ENCODE data around the gene RAPGEF5. TPM values are rescaled to one million over a fixed set of nuclear protein-coding genes. Genes with fewer than 3 reads are reported as not detected.

Gene RAPGEF5
- total and polyA plus RNA-seq, 10 donors: 10.2 to 335 (median 184) TPM

- TF ChIP-seq CTCF (IDR thresholded peaks at IDR 0.05 in 8 of 11, conservative IDR thresholded peaks at IDR 0.05 in 3 of 11): peak in 1 of 11 experiments; percentile 7
- TF ChIP-seq POLR2AphosphoS5 (IDR thresholded peaks at IDR 0.05): no peak
- Histone ChIP-seq H3K27ac (peak overlapping the region in 1 of 8 donors; percentile 3), H3K4me3 (no peak overlapping the region), H3K4me1 (no peaks in the 10 kb centered on the region), H3K36me3 (no peaks in the 10 kb centered on the region), H3K27me3 (replicated peaks in 1 of 7) (no peaks in the 10 kb centered on the region), H3K9me3 (no peaks in the 10 kb centered on the region)
- intact Hi-C loops (cut with DNase I; ENCODE audit: low total_unique reads): no loop called here
- DNase-seq: no peak
Measured at GRCh38 chr7:22296916-22297315, 60.0 kb downstream of the RAPGEF5 start.

- H3K27ac ChIP-seq: peak overlapping the region in 2 of 8 donors; percentile 3 to 20
- no peak for DNase-seq
- H3K4me3 ChIP-seq: no peak overlapping the region
- H3K9me3 ChIP-seq: no peaks in the 10 kb centered on the region
- intact Hi-C loops (cut with DNase I; ENCODE audit: low total_unique reads): no loop called here
- TF ChIP-seq POLR2A (IDR thresholded peaks at IDR 0.05) (no peak), POLR2AphosphoS5 (IDR thresholded peaks at IDR 0.05) (no peak), CTCF (IDR thresholded peaks at IDR 0.05 in 8 of 11, conservative IDR thresholded peaks at IDR 0.05 in 3 of 11) (no peak)
- H3K36me3 ChIP-seq: no peaks in the 10 kb centered on the region
- 61 to 82% (median 63%) methylated on average over 1 of the region's 1 CpG for WGBS, 5 donors
- no peaks in the 10 kb centered on the region for H3K4me1 ChIP-seq
- H3K27me3 ChIP-seq (replicated peaks in 1 of 7): no peaks in the 10 kb centered on the region
Measured at GRCh38 chr7:22296265-22296566, 60.7 kb downstream of the RAPGEF5 start.

GRCh38 chr7:22295402-22296264 lies 61.3 kb downstream of the RAPGEF5 start:
- intact Hi-C loops (cut with DNase I; ENCODE audit: low total_unique reads): no loop called here
- peaks cover 0 to 4% (median 0%) of the 10 kb centered on the region in 6 donors for H3K36me3 ChIP-seq
- no peaks in the 10 kb centered on the region for H3K27me3 ChIP-seq (replicated peaks in 1 of 7)
- WGBS, 5 donors: 64 to 85% (median 70%) methylated on average over 4 of the region's 4 CpGs
- DNase-seq: no peak
- H3K4me3 ChIP-seq: no peak overlapping the region
- no peaks in the 10 kb centered on the region for H3K4me1 ChIP-seq
- H3K27ac ChIP-seq: peak overlapping the region in 3 of 8 donors; percentile 3 to 20 (median 4)
- H3K9me3 ChIP-seq: no peaks in the 10 kb centered on the region
- TF ChIP-seq POLR2A (IDR thresholded peaks at IDR 0.05) (no peak), POLR2AphosphoS5 (IDR thresholded peaks at IDR 0.05) (no peak), CTCF (IDR thresholded peaks at IDR 0.05 in 8 of 11, conservative IDR thresholded peaks at IDR 0.05 in 3 of 11) (no peak)

- H3K36me3 ChIP-seq: peaks cover 0 to 15% (median 0%) of the 10 kb centered on the region in 6 donors
- no peak overlapping the region for H3K4me3 ChIP-seq
- H3K4me1 ChIP-seq: no peaks in the 10 kb centered on the region
- intact Hi-C loops (cut with DNase I; ENCODE audit: low total_unique reads): no loop called here
- no peaks in the 10 kb centered on the region for H3K27me3 ChIP-seq (replicated peaks in 1 of 7)
- peak overlapping the region in 1 of 8 donors; percentile 5 for H3K27ac ChIP-seq
- DNase-seq: no peak
- TF ChIP-seq CTCF (IDR thresholded peaks at IDR 0.05 in 8 of 11, conservative IDR thresholded peaks at IDR 0.05 in 3 of 11): no peak
- no peak for TF ChIP-seq POLR2A (IDR thresholded peaks at IDR 0.05)
- TF ChIP-seq POLR2AphosphoS5 (IDR thresholded peaks at IDR 0.05): no peak
- 28 to 45% (median 39%) methylated on average over 3 of the region's 3 CpGs for WGBS, 5 donors
- H3K9me3 ChIP-seq: no peaks in the 10 kb centered on the region
Measured at GRCh38 chr7:22292531-22292930, 64.4 kb downstream of the RAPGEF5 start.
